ENCODE results near the gene FGD4.

GRCh38 chr12:32595251-32595650 lies 195.9 kb downstream of the FGD4 start:
- TF ChIP-seq POLR2A (IDR thresholded peaks at IDR 0.05; ENCODE audit: low read depth, low read length) (no peak), CTCF (IDR thresholded peaks at IDR 0.05; ENCODE audit: extremely low read depth in 1 of 2, insufficient read depth in 1 of 2, low read depth in 1 of 2, low read length in 2 of 2) (no peak), EZH2 (IDR thresholded peaks at IDR 0.05; ENCODE audit: borderline replicate concordance, low read depth, low read length, severe bottlenecking) (no peak), GATA2 (IDR thresholded peaks at IDR 0.05; ENCODE audit: insufficient read depth, insufficient read length, low read depth, low read length) (no peak), MAX (IDR thresholded peaks at IDR 0.05; ENCODE audit: insufficient read depth, insufficient read length) (no peak), POLR2AphosphoS5 (IDR thresholded peaks at IDR 0.05; ENCODE audit: insufficient read depth, low read depth, low read length) (no peak), JUN (IDR thresholded peaks at IDR 0.05; ENCODE audit: borderline replicate concordance, insufficient read depth, insufficient read length, low read depth) (no peak), MYC (IDR thresholded peaks at IDR 0.05; ENCODE audit: low read depth, low read length) (no peak)

All from endothelial cell of umbilical vein (primary cell).